H1 (cell line): ENCODE measurements around the gene WDFY4. TPM values are rescaled to one million over a fixed set of nuclear protein-coding genes. Genes with fewer than 3 reads are reported as not detected.

Experiments
- CTCF ChIA-PET: fragments of 300-600 bp; sonication (Branson Sonifier 250); formaldehyde crosslinking; loops from one replicate; lab custom pipeline; 2021; ENCODE audit not compliant: partially characterized antibody; lab: Charles Lee
- POLR2A ChIA-PET: fragments of 300-600 bp; sonication (Branson Sonifier 250); formaldehyde crosslinking; loops from one replicate; lab custom pipeline; 2021; ENCODE audit warnings: inconsistent platforms; ENCODE audit not compliant: partially characterized antibody; lab: Charles Lee
- DNase-seq, 2 experiments: peaks; one replicate each; pipeline versions ENCODE4 v3.0.0 to v3.0.0-alpha.2; 2010 to 2022; ENCODE audit warnings: low spot score in 2 of 2, low read depth in 1 of 2, mixed read lengths in 1 of 2
- FAIRE-seq: peaks from 2 replicates; lab custom pipeline; 2011; peaks lifted over from hg19 to GRCh38; lab: Jason Lieb, UNC
- H2AFZ ChIP-seq: 2 replicates; pipeline ENCODE4 v1.8.1; 2012; ENCODE audit warnings: low read length, inconsistent platforms
- H2AK5ac ChIP-seq: 2 replicates; pipeline ENCODE4 v1.6.1; 2013; ENCODE audit warnings: low read depth, low read length
- H2BK120ac ChIP-seq: replicated peaks from 2 replicates; pipeline ENCODE3; 2013; ENCODE audit warnings: low read depth, low read length, inconsistent platforms
- H2BK12ac ChIP-seq: 2 replicates; pipeline ENCODE4 v1.6.1; 2013; ENCODE audit warnings: low read depth, low read length
- H2BK15ac ChIP-seq: 2 replicates; pipeline ENCODE4 v1.6.1; 2013; ENCODE audit warnings: low read length
- H2BK20ac ChIP-seq: 2 replicates; pipeline ENCODE4 v1.6.1; 2013; ENCODE audit warnings: low read length
- H2BK5ac ChIP-seq: 2 replicates; pipeline ENCODE4 v1.6.1; 2013; ENCODE audit warnings: low read depth, low read length
- H3K14ac ChIP-seq: 2 replicates; pipeline ENCODE4 v1.6.1; 2013; ENCODE audit warnings: inconsistent platforms; ENCODE audit not compliant: insufficient read length
- H3K18ac ChIP-seq: 2 replicates; pipeline ENCODE4 v1.6.1; 2013; ENCODE audit warnings: low read length; ENCODE audit errors: extremely low read depth
- H3K23ac ChIP-seq: 2 replicates; pipeline ENCODE4 v1.6.1; 2013; ENCODE audit warnings: inconsistent platforms; ENCODE audit not compliant: insufficient read length
- H3K23me2 ChIP-seq: 2 replicates; pipeline ENCODE4 v1.6.1; 2013; ENCODE audit warnings: low read depth, low read length
- H3K27ac ChIP-seq: 2 replicates; pipeline ENCODE4 v1.6.1; 2011; ENCODE audit warnings: low read depth, low read length, inconsistent platforms
- H3K27me3 ChIP-seq, 4 experiments: replicated peaks in 1 of 4; 1 replicate in 1 of 4; 2 replicates in 3 of 4; pipeline versions ENCODE4 v1.6.1 to v1.8.1; 2011 to 2013; ENCODE audit warnings: low read length in 3 of 4, mild to moderate bottlenecking in 3 of 4, inconsistent platforms in 2 of 4, mixed read lengths in 2 of 4, moderate library complexity in 1 of 4; ENCODE audit not compliant: control insufficient read depth in 3 of 4, insufficient read depth in 3 of 4; ENCODE audit errors: extremely low read depth in 1 of 4
- H3K36me3 ChIP-seq, 4 experiments: 2 replicates each; pipeline versions ENCODE4 v1.6.1 to v1.8.1; 2011 to 2013; ENCODE audit warnings: mild to moderate bottlenecking in 4 of 4, low read length in 3 of 4, moderate library complexity in 2 of 4, control low read depth in 1 of 4, inconsistent platforms in 1 of 4; ENCODE audit not compliant: insufficient read depth in 4 of 4, control insufficient read depth in 2 of 4
- H3K4ac ChIP-seq: replicated peaks from 2 replicates; pipeline ENCODE3; 2013; ENCODE audit warnings: low read length, low read depth, mixed read lengths, inconsistent platforms; ENCODE audit not compliant: insufficient read length
- H3K4me1 ChIP-seq, 4 experiments: replicated peaks in 1 of 4; 1 replicate in 1 of 4; 2 replicates in 3 of 4; pipeline versions ENCODE4 v1.6.1 to v1.8.1; 2011 to 2013; ENCODE audit warnings: low read length in 3 of 4, inconsistent platforms in 2 of 4, mixed read lengths in 1 of 4; ENCODE audit not compliant: insufficient read depth in 4 of 4, control insufficient read depth in 3 of 4
- H3K4me2 ChIP-seq, 2 experiments: 2 replicates each; pipeline versions ENCODE4 v1.6.1 to v1.8.1; 2011 to 2013; ENCODE audit warnings: low read depth in 2 of 2, low read length in 2 of 2, control low read depth in 1 of 2, inconsistent platforms in 1 of 2, mild to moderate bottlenecking in 1 of 2; ENCODE audit not compliant: insufficient read depth in 1 of 2
- H3K4me3 ChIP-seq, 4 experiments: fragments of 200-600, 300-600 bp in 1 of 4; sonication (generic), shearing (Covaris generic), sonication (Bioruptor Twin) in 1 of 4; 2 replicates each; pipeline versions ENCODE4 v1.5.1 to v1.8.1; 2011 to 2016; ENCODE audit warnings: low read length in 4 of 4, low read depth in 3 of 4, control low read depth in 2 of 4, inconsistent platforms in 2 of 4, mild to moderate bottlenecking in 2 of 4, mixed read lengths in 1 of 4, moderate library complexity in 1 of 4; ENCODE audit not compliant: insufficient read depth in 2 of 4; ENCODE audit errors: extremely low read depth in 1 of 4
- H3K56ac ChIP-seq: replicated peaks from 2 replicates; pipeline ENCODE3; 2013; ENCODE audit warnings: low read depth, mild to moderate bottlenecking, mixed read lengths, low read length, inconsistent platforms; ENCODE audit not compliant: insufficient read length
- H3K79me1 ChIP-seq: 2 replicates; pipeline ENCODE4 v1.6.1; 2013; ENCODE audit warnings: low read depth, low read length, control low read depth
- H3K79me2 ChIP-seq, 2 experiments: 2 replicates each; pipeline versions ENCODE4 v1.6.1 to v1.8.1; 2012 to 2013; ENCODE audit warnings: low read length in 2 of 2, mild to moderate bottlenecking in 2 of 2, inconsistent platforms in 1 of 2; ENCODE audit not compliant: insufficient read depth in 2 of 2, control insufficient read depth in 1 of 2
- H3K9ac ChIP-seq, 4 experiments: replicated peaks in 1 of 4; 1 replicate in 1 of 4; 2 replicates in 3 of 4; pipeline versions ENCODE4 v1.6.1 to v1.8.1; 2011 to 2013; ENCODE audit warnings: low read depth in 3 of 4, low read length in 3 of 4, control low read depth in 2 of 4, mild to moderate bottlenecking in 2 of 4, moderate library complexity in 2 of 4, inconsistent platforms in 1 of 4; ENCODE audit errors: extremely low read depth in 1 of 4
- H3K9me3 ChIP-seq, 2 experiments: 2 replicates each; pipeline versions ENCODE4 v1.6.1 to v1.8.1; 2012 to 2013; ENCODE audit warnings: mild to moderate bottlenecking in 2 of 2, moderate library complexity in 2 of 2, control low read depth in 1 of 2, inconsistent platforms in 1 of 2, low read depth in 1 of 2, low read length in 1 of 2, mixed read lengths in 1 of 2; ENCODE audit not compliant: insufficient read depth in 2 of 2
- H4K20me1 ChIP-seq, 2 experiments: replicated peaks in 1 of 2; 2 replicates each; pipeline versions ENCODE3 to v1.8.1; 2011 to 2013; ENCODE audit warnings: inconsistent platforms in 2 of 2, low read length in 2 of 2, mild to moderate bottlenecking in 1 of 2; ENCODE audit not compliant: insufficient read depth in 2 of 2, control insufficient read depth in 1 of 2
- H4K5ac ChIP-seq: 2 replicates; pipeline ENCODE4 v1.6.1; 2013; ENCODE audit warnings: low read length, low read depth, mixed read lengths, inconsistent platforms; ENCODE audit not compliant: insufficient read length
- H4K8ac ChIP-seq: 2 replicates; pipeline ENCODE4 v1.8.0; 2013; ENCODE audit warnings: mild to moderate bottlenecking, moderate library complexity, low read length, inconsistent platforms; ENCODE audit not compliant: insufficient read depth; ENCODE audit errors: extremely low read depth
- H4K91ac ChIP-seq: replicated peaks from 2 replicates; pipeline ENCODE3; 2013; ENCODE audit warnings: low read length, mixed read lengths, inconsistent platforms; ENCODE audit not compliant: insufficient read length
- RAD21 ChIP-seq, 2 experiments: IDR thresholded peaks in 1 of 2; conservative IDR thresholded peaks in 1 of 2; 2 replicates each; pipeline ENCODE4 v1.6.1; 2011; ENCODE audit warnings: low read depth in 2 of 2, low read length in 2 of 2, improper control_type of control experiment in 1 of 2, inconsistent platforms in 1 of 2, mild to moderate bottlenecking in 1 of 2, moderate library complexity in 1 of 2
- RNF2 ChIP-seq: fragments of 200-900, 300-1000 bp; sonication (generic); IDR thresholded peaks from 2 replicates; pipeline ENCODE4 v1.7.1; 2016; ENCODE audit warnings: borderline replicate concordance, low read depth, mild to moderate bottlenecking, antibody characterized with exemption, low read length; ENCODE audit not compliant: poor library complexity, severe bottlenecking; ENCODE audit errors: missing control alignments
- WGBS, 2 experiments: shearing (Covaris generic) in 1 of 2; methylation state at CpG; one replicate each; pipeline versions ENCODE4 v1.1.6 to v1.1.7; 2013 to 2015; ENCODE audit warnings: low lambda C conversion rate in 2 of 2, mixed read lengths in 2 of 2, inconsistent platforms in 1 of 2, low coverage in 1 of 2, missing lambda C conversion rate in 1 of 2; ENCODE audit not compliant: insufficient replicate concordance in 2 of 2, insufficient coverage in 1 of 2, insufficient read length in 1 of 2; ENCODE audit errors: extremely low coverage in 1 of 2, missing lambda C conversion rate in 1 of 2; 5-methylcytosine and 5-hydroxymethylcytosine counted together
- polyA plus RNA-seq, 7 experiments: library from polyadenylated mRNA; depleted of rRNA in 3 of 7; stranded (reverse) in 5 of 7; unstranded in 2 of 7; fragments of >200 nt in 5 of 7; fragments of 200-250 nt in 2 of 7; gene quantifications; 1 replicate in 5 of 7; 2 replicates in 1 of 7; 4 replicates in 1 of 7; pipeline versions ENCODE4 v1.2.1 to v1.2.3, GENCODE V29; 2011 to 2013; ENCODE audit warnings: missing spikeins in 2 of 7, mixed read lengths in 2 of 7
- total RNA-seq: library from RNA; stranded (reverse); fragmentation: NEBNext Ultra II Directional; extraction: Animal tissue kit (Norgen Biotek cat#: 25700); gene quantifications from 2 replicates; pipeline ENCODE4 v1.2.1, GENCODE V29; 2021
- TF ChIP-seq, protein P1 (sequence below), 3 experiments: IDR thresholded peaks; 1 replicate in 2 of 3; 2 replicates in 1 of 3; pipeline versions ENCODE4 v1.5.1 to v1.6.1; 2011; ENCODE audit warnings: low read length in 3 of 3, mild to moderate bottlenecking in 3 of 3, inconsistent platforms in 2 of 3, low read depth in 1 of 3, moderate library complexity in 1 of 3; ENCODE audit not compliant: insufficient read depth in 1 of 3; ENCODE audit errors: control extremely low read depth in 1 of 3

WDFY4 gene
- total and polyA plus RNA-seq, 2 of the 8 experiments (the other 6 are each of a cell fraction or from before 2014, with no cell fraction given): not detected

DNA sequence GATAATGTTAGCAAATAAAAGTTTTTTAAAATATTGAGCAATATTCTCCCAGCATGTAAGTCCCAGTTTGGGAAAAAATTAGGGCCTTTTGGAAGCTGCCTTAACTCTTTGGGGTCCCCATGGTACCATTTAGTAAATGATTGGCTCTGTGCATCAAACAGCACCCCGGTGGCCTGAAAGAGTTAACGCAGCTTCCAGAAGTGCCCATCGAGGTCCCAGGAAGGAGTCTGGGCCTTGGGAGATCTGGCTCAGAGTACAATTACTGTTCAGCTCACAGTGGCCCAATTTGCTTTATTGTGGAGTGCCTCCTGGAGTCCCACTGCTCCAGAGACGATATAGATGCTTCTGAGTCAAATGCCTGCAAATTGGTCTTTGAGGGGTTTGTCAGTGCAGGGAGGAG lies 31.7 kb downstream of the WDFY4 start:
- H3K9ac ChIP-seq: no peak overlapping the region
- H3K9me3 ChIP-seq: no peaks in the 10 kb centered on the region
- no peak overlapping the region for H3K23ac ChIP-seq
- H3K56ac ChIP-seq: no peak overlapping the region
- H2BK15ac ChIP-seq: no peak overlapping the region
- H3K36me3 ChIP-seq: no peaks in the 10 kb centered on the region
- ChIA-PET POLR2A (no interaction called here), CTCF (interaction anchor here (0.8 to 3.3 kb wide), 9 partner anchors 8 to 122 kb away, joined by 3 to 15 read pairs (median 3); no protein-coding TSS in a partner anchor)
- H3K18ac ChIP-seq: no peak overlapping the region
- no peak overlapping the region for H2BK12ac ChIP-seq
- 84% methylated on average over 4 of the region's 4 CpGs; no CpG with 5 or more reads in 1 of the 2 experiments for WGBS, 2 experiments
- no peak overlapping the region for H2BK5ac ChIP-seq
- no peak overlapping the region for H3K27ac ChIP-seq
- no peak overlapping the region for H3K4ac ChIP-seq
- no peak overlapping the region for H3K4me3 ChIP-seq
- no peak overlapping the region for H3K4me2 ChIP-seq
- H3K14ac ChIP-seq: no peak overlapping the region
- no peaks in the 10 kb centered on the region for H3K27me3 ChIP-seq
- H3K79me2 ChIP-seq: no peaks in the 10 kb centered on the region
- DNase-seq (no peak), FAIRE-seq (no peak)
- TF ChIP-seq RNF2 (no peak), RAD21 (IDR thresholded peaks at IDR 0.05 in 1 of 2, conservative IDR thresholded peaks at IDR 0.05 in 1 of 2; ENCODE audit: low read depth in 2 of 2, low read length in 2 of 2) (peak in 1 of 2 experiments; percentile 7; a peak in 1 of 4 replicates)
- TF ChIP-seq, protein P1, sequence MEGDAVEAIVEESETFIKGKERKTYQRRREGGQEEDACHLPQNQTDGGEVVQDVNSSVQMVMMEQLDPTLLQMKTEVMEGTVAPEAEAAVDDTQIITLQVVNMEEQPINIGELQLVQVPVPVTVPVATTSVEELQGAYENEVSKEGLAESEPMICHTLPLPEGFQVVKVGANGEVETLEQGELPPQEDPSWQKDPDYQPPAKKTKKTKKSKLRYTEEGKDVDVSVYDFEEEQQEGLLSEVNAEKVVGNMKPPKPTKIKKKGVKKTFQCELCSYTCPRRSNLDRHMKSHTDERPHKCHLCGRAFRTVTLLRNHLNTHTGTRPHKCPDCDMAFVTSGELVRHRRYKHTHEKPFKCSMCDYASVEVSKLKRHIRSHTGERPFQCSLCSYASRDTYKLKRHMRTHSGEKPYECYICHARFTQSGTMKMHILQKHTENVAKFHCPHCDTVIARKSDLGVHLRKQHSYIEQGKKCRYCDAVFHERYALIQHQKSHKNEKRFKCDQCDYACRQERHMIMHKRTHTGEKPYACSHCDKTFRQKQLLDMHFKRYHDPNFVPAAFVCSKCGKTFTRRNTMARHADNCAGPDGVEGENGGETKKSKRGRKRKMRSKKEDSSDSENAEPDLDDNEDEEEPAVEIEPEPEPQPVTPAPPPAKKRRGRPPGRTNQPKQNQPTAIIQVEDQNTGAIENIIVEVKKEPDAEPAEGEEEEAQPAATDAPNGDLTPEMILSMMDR (IDR thresholded peaks at IDR 0.05; ENCODE audit: control extremely low read depth in 1 of 3, insufficient read depth in 1 of 3, low read depth in 1 of 3, low read length in 3 of 3): peak in 1 of 3 experiments; percentile 2; a peak in 1 of 4 replicates
- no peak overlapping the region for H4K8ac ChIP-seq
- H3K4me1 ChIP-seq: no peaks in the 10 kb centered on the region; a peak in 1 of 7 replicates
- H2AK5ac ChIP-seq: no peak overlapping the region
- H4K20me1 ChIP-seq: peaks cover 0 to 3% of the 10 kb centered on the region in 2 experiments
- no peak overlapping the region for H4K5ac ChIP-seq
- no peak overlapping the region for H4K91ac ChIP-seq
- no peaks in the 10 kb centered on the region for H3K79me1 ChIP-seq
- H2BK20ac ChIP-seq: no peak overlapping the region
- H3K23me2 ChIP-seq: peaks cover 4% of the 10 kb centered on the region; the same call in 1 of the 2 replicates
- no peak overlapping the region for H2BK120ac ChIP-seq
- no peak overlapping the region for H2AFZ ChIP-seq
